Keratinocyte (primary cell): ENCODE data around the gene PRDM8. TPM values are rescaled to one million over a fixed set of nuclear protein-coding genes. Genes with fewer than 3 reads are reported as not detected.

Experiments
- DNase-seq: peaks from one replicate; pipeline ENCODE4 v3.0.0-alpha.2; 2011; ENCODE audit warnings: low read depth, missing footprints, low spot score
- FAIRE-seq: peaks from 2 replicates; lab custom pipeline; 2011; peaks lifted over from hg19 to GRCh38; lab: Jason Lieb, UNC
- H2AFZ ChIP-seq: 2 replicates; pipeline ENCODE4 v1.6.0; 2012; ENCODE audit warnings: low read length, control low read depth, inconsistent platforms; ENCODE audit not compliant: control insufficient read depth
- H3K27ac ChIP-seq: 2 replicates; pipeline ENCODE4 v1.5.1; 2011; ENCODE audit warnings: low read length; ENCODE audit not compliant: control insufficient read depth, insufficient read depth
- H3K27me3 ChIP-seq: 3 replicates; pipeline ENCODE4 v1.6.0; 2011; ENCODE audit warnings: low read length; ENCODE audit not compliant: control insufficient read depth, insufficient read depth; ENCODE audit errors: extremely low read depth
- H3K36me3 ChIP-seq, 2 experiments: 2 replicates in 1 of 2; 3 replicates in 1 of 2; pipeline ENCODE4 v1.5.1; 2011; ENCODE audit warnings: low read length in 2 of 2, mild to moderate bottlenecking in 1 of 2; ENCODE audit not compliant: control insufficient read depth in 2 of 2, insufficient read depth in 2 of 2; ENCODE audit errors: extremely low read depth in 1 of 2
- H3K4me1 ChIP-seq: 3 replicates; pipeline ENCODE4 v1.5.1; 2011; ENCODE audit warnings: low read length; ENCODE audit not compliant: control insufficient read depth, insufficient read depth; ENCODE audit errors: extremely low read depth
- H3K4me2 ChIP-seq: 3 replicates; pipeline ENCODE4 v1.6.0; 2011; ENCODE audit warnings: low read depth, low read length; ENCODE audit not compliant: control insufficient read depth, insufficient read depth; ENCODE audit errors: extremely low read depth
- H3K4me3 ChIP-seq, 3 experiments: fragments of 200-600 bp in 1 of 3; sonication (generic) in 1 of 3; 2 replicates in 2 of 3; 3 replicates in 1 of 3; pipeline ENCODE4 v1.5.1; 2011 to 2016; ENCODE audit warnings: low read length in 3 of 3, mild to moderate bottlenecking in 3 of 3, control low read depth in 2 of 3, inconsistent platforms in 1 of 3, low read depth in 1 of 3, mixed read lengths in 1 of 3, mixed run types in 1 of 3, moderate library complexity in 1 of 3; ENCODE audit not compliant: control insufficient read depth in 2 of 3, insufficient read depth in 2 of 3; ENCODE audit errors: extremely low read depth in 1 of 3
- H3K79me2 ChIP-seq: 2 replicates; pipeline ENCODE4 v1.6.0; 2012; ENCODE audit warnings: low read length; ENCODE audit not compliant: control insufficient read depth, insufficient read depth
- H3K9ac ChIP-seq: 3 replicates; pipeline ENCODE4 v1.6.0; 2011; ENCODE audit warnings: low read length; ENCODE audit not compliant: control insufficient read depth, insufficient read depth; ENCODE audit errors: extremely low read depth
- H3K9me1 ChIP-seq: 3 replicates; pipeline ENCODE4 v1.6.0; 2011; ENCODE audit warnings: low read length; ENCODE audit not compliant: control insufficient read depth, insufficient read depth; ENCODE audit errors: extremely low read depth
- H3K9me3 ChIP-seq: 2 replicates; pipeline ENCODE4 v1.5.1; 2012; ENCODE audit warnings: low read depth, low read length; ENCODE audit not compliant: control insufficient read depth
- H4K20me1 ChIP-seq: 3 replicates; pipeline ENCODE4 v1.6.0; 2011; ENCODE audit warnings: low read length; ENCODE audit not compliant: control insufficient read depth, insufficient read depth; ENCODE audit errors: extremely low read depth
- EZH2 ChIP-seq: IDR thresholded peaks from one replicate; pipeline ENCODE4 v1.6.1; 2012; ENCODE audit warnings: inconsistent platforms, mild to moderate bottlenecking, low read length, moderate library complexity
- dilution Hi-C: fragments of 300-500 bp; cut with MboI; formaldehyde crosslinking; loops from one replicate; pipeline ENCODE4 v1.7.0; 2020; ENCODE audit warnings: low sequenced_read_pairs; ENCODE audit not compliant: extremely low pct_ligation_motif_present
- polyA plus RNA-seq, 5 experiments: library from polyadenylated mRNA; depleted of rRNA in 3 of 5; stranded (reverse) in 3 of 5; stranded (forward) in 1 of 5; unstranded in 1 of 5; fragments of >200 nt; gene quantifications; 1 replicate in 1 of 5; 2 replicates in 3 of 5; 3 replicates in 1 of 5; pipeline versions ENCODE4 v1.2.1 to v1.2.3, GENCODE V29; 2011 to 2012; ENCODE audit warnings: missing spikeins in 2 of 5, low read depth in 1 of 5, low replicate concordance in 1 of 5
- TF ChIP-seq, protein P1 (sequence below), 3 experiments: IDR thresholded peaks in 1 of 3; conservative IDR thresholded peaks in 1 of 3; optimal IDR thresholded peaks in 1 of 3; 2 replicates in 2 of 3; 3 replicates in 1 of 3; pipeline versions ENCODE3 to v1.5.1; 2011; ENCODE audit warnings: low read length in 3 of 3, mild to moderate bottlenecking in 3 of 3, moderate library complexity in 2 of 3, control low read depth in 1 of 3, inconsistent platforms in 1 of 3; ENCODE audit not compliant: insufficient read depth in 2 of 3; ENCODE audit errors: extremely low read depth in 1 of 3

The PRDM8 gene
- polyA plus RNA-seq, 1 donor (not counting 4 experiments of a cell fraction or from before 2014, with no cell fraction given) = 3.5 TPM

DNA sequence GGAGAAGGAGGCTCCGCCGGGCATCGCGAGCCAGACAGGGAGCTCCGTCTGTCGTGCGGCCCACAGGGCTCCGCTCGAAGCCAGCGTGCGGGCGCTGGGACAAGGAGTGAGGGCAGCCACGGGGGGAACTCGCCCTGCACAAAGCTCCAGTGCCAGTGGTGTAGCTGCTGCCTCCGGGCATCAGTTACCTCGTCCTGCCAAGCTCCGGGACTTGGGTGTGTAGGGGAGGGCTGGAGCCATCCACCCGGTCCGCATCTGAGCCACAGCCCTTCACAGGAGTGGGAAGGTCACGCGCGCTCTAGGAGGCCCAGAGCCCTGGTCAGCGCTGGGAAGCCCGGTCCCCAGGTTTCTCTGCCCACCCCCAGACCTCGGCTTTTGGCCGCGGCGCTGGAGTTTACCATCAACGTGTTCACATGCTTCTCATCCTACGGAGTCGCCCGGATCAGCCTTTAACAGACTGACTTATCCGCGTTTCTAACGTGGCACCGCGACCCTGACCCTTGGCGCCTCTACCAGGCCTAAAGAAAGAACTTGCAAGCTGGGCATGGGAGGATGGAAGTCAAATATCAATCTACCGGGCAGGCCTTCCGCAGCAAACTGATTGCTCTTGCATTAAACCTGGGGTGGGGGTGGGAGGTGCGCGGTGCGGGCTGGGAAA is 8.4 kb upstream of the PRDM8 start:
- Histone ChIP-seq H3K9ac (no peak overlapping the region), H3K4me3 (no peak overlapping the region), H3K36me3 (peaks cover 0 to 4% of the 10 kb centered on the region in 2 experiments), H3K4me2 (no peak overlapping the region), H2AFZ (no peak overlapping the region), H3K4me1 (peaks cover 14% of the 10 kb centered on the region), H3K79me2 (peaks cover 11% of the 10 kb centered on the region), H3K9me1 (no peaks in the 10 kb centered on the region), H3K9me3 (no peaks in the 10 kb centered on the region), H3K27ac (no peak overlapping the region), H3K27me3 (peaks cover 7% of the 10 kb centered on the region), H4K20me1 (no peaks in the 10 kb centered on the region)
- TF ChIP-seq, protein P1, sequence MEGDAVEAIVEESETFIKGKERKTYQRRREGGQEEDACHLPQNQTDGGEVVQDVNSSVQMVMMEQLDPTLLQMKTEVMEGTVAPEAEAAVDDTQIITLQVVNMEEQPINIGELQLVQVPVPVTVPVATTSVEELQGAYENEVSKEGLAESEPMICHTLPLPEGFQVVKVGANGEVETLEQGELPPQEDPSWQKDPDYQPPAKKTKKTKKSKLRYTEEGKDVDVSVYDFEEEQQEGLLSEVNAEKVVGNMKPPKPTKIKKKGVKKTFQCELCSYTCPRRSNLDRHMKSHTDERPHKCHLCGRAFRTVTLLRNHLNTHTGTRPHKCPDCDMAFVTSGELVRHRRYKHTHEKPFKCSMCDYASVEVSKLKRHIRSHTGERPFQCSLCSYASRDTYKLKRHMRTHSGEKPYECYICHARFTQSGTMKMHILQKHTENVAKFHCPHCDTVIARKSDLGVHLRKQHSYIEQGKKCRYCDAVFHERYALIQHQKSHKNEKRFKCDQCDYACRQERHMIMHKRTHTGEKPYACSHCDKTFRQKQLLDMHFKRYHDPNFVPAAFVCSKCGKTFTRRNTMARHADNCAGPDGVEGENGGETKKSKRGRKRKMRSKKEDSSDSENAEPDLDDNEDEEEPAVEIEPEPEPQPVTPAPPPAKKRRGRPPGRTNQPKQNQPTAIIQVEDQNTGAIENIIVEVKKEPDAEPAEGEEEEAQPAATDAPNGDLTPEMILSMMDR (optimal IDR thresholded peaks at IDR 0.05 in 1 of 3, IDR thresholded peaks at IDR 0.05 in 1 of 3, conservative IDR thresholded peaks at IDR 0.05 in 1 of 3; ENCODE audit: extremely low read depth in 1 of 3, insufficient read depth in 2 of 3, low read length in 3 of 3) = no peak
- TF ChIP-seq EZH2 = peak; percentile 10
- DNase-seq (no peak), FAIRE-seq (no peak)
- dilution Hi-C loops = no loop called here

DNA sequence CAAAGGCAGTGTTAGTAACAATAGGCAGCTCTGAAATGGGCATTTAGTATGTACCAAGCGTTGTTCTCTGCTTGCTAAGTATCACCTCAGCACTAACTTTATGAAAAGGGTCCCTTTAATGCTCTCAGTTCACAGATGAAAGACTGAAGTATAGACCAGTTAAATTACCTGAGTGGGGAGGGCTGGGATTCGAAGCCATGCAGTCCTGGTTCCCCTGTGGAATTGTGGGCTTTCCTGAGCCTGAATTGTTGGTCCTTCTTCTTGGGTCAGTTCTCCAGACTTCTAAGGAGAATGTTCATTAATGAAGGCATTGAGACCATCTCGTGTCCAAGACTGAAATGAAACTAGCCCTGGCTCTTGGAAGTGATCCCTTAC is 7.7 kb upstream of the PRDM8 start:
- H3K4me3 ChIP-seq = no peak overlapping the region

More for the DNA sequence above, 7.7 kb upstream of the PRDM8 start:
- Histone ChIP-seq H3K9me1 (no peaks in the 10 kb centered on the region), H4K20me1 (no peaks in the 10 kb centered on the region), H3K4me2 (peak overlapping the region; percentile 12), H3K9ac (no peak overlapping the region), H3K9me3 (no peaks in the 10 kb centered on the region), H3K27me3 (peaks cover 7% of the 10 kb centered on the region), H3K4me1 (peaks cover 14% of the 10 kb centered on the region), H2AFZ (no peak overlapping the region), H3K27ac (no peak overlapping the region), H3K79me2 (peaks cover 9% of the 10 kb centered on the region), H3K36me3 (peaks cover 0 to 4% of the 10 kb centered on the region in 2 experiments)
- DNase-seq (no peak), FAIRE-seq (no peak)
- TF ChIP-seq EZH2 = no peak
- TF ChIP-seq, protein P1 (optimal IDR thresholded peaks at IDR 0.05 in 1 of 3, IDR thresholded peaks at IDR 0.05 in 1 of 3, conservative IDR thresholded peaks at IDR 0.05 in 1 of 3; ENCODE audit: extremely low read depth in 1 of 3, insufficient read depth in 2 of 3, low read length in 3 of 3) = no peak
- dilution Hi-C loops = no loop called here
